ENCODE measurements around the gene NSUN7.

GRCh38 chr4:40820101-40820500 lies 70.3 kb downstream of the NSUN7 start:
- TF ChIP-seq ATF7 (IDR thresholded peaks at IDR 0.05) (no peak), POLR2A (conservative IDR thresholded peaks at IDR 0.05) (no peak), NUFIP1 (IDR thresholded peaks at IDR 0.05; ENCODE audit: partially characterized antibody) (no peak), ZC3H4 (CRISPR knock-in tag; IDR thresholded peaks at IDR 0.05; ENCODE audit: borderline replicate concordance) (no peak)

All from K562 (cell line).